CD4-positive, CD25-positive, alpha-beta regulatory T cell (primary cell): ENCODE measurements around the gene KCTD7. TPM values are rescaled to one million over a fixed set of nuclear protein-coding genes. Genes with fewer than 3 reads are reported as not detected.
"Not testable (repeated sequence)": the region's sequence is repeated elsewhere in the genome, so short reads cannot be mapped to it uniquely, and the experiment has no call there.

Source experiments
- ATAC-seq, 2 donors: fragments of 150-1000 bp; cut with Tn5 transposase; one replicate each; pipeline ENCODE4 v1.10.0; 2021; ENCODE audit warnings: low read depth in 2 of 2, moderate number of reproducible peaks in 2 of 2, moderate library complexity in 1 of 2
- DNase-seq, 3 donors: peaks; one replicate each; pipeline versions ENCODE4 v3.0.0 to v3.0.0-alpha.2; 2012 to 2022; ENCODE audit warnings: mixed read lengths in 1 of 3
- H3K27ac ChIP-seq: one replicate; pipeline ENCODE4 v1.7.0; 2013; ENCODE audit warnings: mild to moderate bottlenecking, low read length; ENCODE audit not compliant: insufficient read depth, poor library complexity, severe bottlenecking
- H3K27me3 ChIP-seq: one replicate; pipeline ENCODE4 v1.7.0; 2013; ENCODE audit warnings: low read length; ENCODE audit not compliant: control insufficient read depth, insufficient read depth
- H3K36me3 ChIP-seq: one replicate; pipeline ENCODE4 v1.7.0; 2013; ENCODE audit warnings: mild to moderate bottlenecking, low read length, moderate library complexity; ENCODE audit not compliant: control insufficient read depth, insufficient read depth
- H3K4me1 ChIP-seq: 2 replicates; pipeline ENCODE4 v1.7.0; 2013; ENCODE audit warnings: mild to moderate bottlenecking, low read length; ENCODE audit not compliant: insufficient read depth, control insufficient read depth, poor library complexity, severe bottlenecking
- H3K4me3 ChIP-seq: one replicate; pipeline ENCODE4 v1.7.0; 2013; ENCODE audit warnings: low read depth, mild to moderate bottlenecking, low read length, moderate library complexity
- H3K9me3 ChIP-seq, 2 experiments: 1 replicate in 1 of 2; 2 replicates in 1 of 2; pipeline ENCODE4 v1.7.0; 2013; ENCODE audit warnings: low read length in 2 of 2, mild to moderate bottlenecking in 1 of 2, moderate library complexity in 1 of 2; ENCODE audit not compliant: control insufficient read depth in 2 of 2
- H3K27ac Mint-ChIP-seq, 3 donors: one replicate each; pipeline ENCODE4 v1.8.0; 2020 to 2022; ENCODE audit warnings: mild to moderate bottlenecking in 3 of 3, mixed read lengths in 3 of 3, moderate library complexity in 2 of 3
- H3K27me3 Mint-ChIP-seq: one replicate; pipeline ENCODE4 v1.8.0; 2022; ENCODE audit warnings: mild to moderate bottlenecking, mixed read lengths
- H3K36me3 Mint-ChIP-seq: one replicate; pipeline ENCODE4 v1.8.0; 2020; ENCODE audit warnings: mixed read lengths
- H3K4me1 Mint-ChIP-seq, 4 donors: one replicate each; pipeline ENCODE4 v1.8.0; 2020 to 2022; ENCODE audit warnings: mixed read lengths in 4 of 4, mild to moderate bottlenecking in 1 of 4
- H3K4me3 Mint-ChIP-seq, 4 donors: one replicate each; pipeline ENCODE4 v1.8.0; 2020 to 2022; ENCODE audit warnings: mild to moderate bottlenecking in 4 of 4, mixed read lengths in 4 of 4, moderate library complexity in 3 of 4
- H3K9me3 Mint-ChIP-seq, 7 donors: one replicate each; pipeline ENCODE4 v1.8.0; 2020 to 2022; ENCODE audit warnings: mixed read lengths in 7 of 7, mild to moderate bottlenecking in 3 of 7, moderate library complexity in 2 of 7
- polyA plus RNA-seq, 4 donors: library from polyadenylated mRNA; unstranded; fragments of 300-500 nt; fragmentation: Illumina TruSeq; gene quantifications; one replicate each; pipeline ENCODE4 v1.2.3, GENCODE V29; 2021
- total RNA-seq: library from RNA; stranded (reverse); gene quantifications from one replicate; pipeline ENCODE4 v1.2.3, GENCODE V29; 2022

The KCTD7 gene
- total and polyA plus RNA-seq, 5 donors from 2014 or later: 13.9 to 36.0 (median 17.5) TPM

GRCh38 chr7:66635322-66635981, 6.8 kb downstream of the KCTD7 start:
- peaks cover 20 to 46% (median 35%) of the 10 kb centered on the region in 4 donors for H3K4me1 Mint-ChIP-seq
- ATAC-seq: peak; percentile 10 to 15
- H3K36me3 ChIP-seq: peaks cover 56% of the 10 kb centered on the region
- H3K36me3 Mint-ChIP-seq: peaks cover 45% of the 10 kb centered on the region
- H3K4me3 ChIP-seq, DNase-seq, H3K27me3 Mint-ChIP-seq, H3K27ac Mint-ChIP-seq, H3K9me3 Mint-ChIP-seq, H3K27me3 ChIP-seq, H3K27ac ChIP-seq, H3K4me3 Mint-ChIP-seq, H3K9me3 ChIP-seq: not testable (repeated sequence)
- H3K4me1 ChIP-seq: peaks cover 25% of the 10 kb centered on the region

- not testable (repeated sequence) for H3K9me3 Mint-ChIP-seq, H3K27me3 ChIP-seq, H3K27ac ChIP-seq, H3K4me3 ChIP-seq, H3K27ac Mint-ChIP-seq, H3K4me3 Mint-ChIP-seq, H3K27me3 Mint-ChIP-seq, H3K9me3 ChIP-seq
- Histone ChIP-seq H3K4me1 (peaks cover 19% of the 10 kb centered on the region), H3K36me3 (peaks cover 62% of the 10 kb centered on the region)
- DNase-seq: peak in 1 of 3 donors; percentile 49
- Mint-ChIP-seq H3K36me3 (peaks cover 46% of the 10 kb centered on the region), H3K4me1 (peaks cover 14 to 41% (median 29%) of the 10 kb centered on the region in 4 donors)
- peak; percentile 79 to 83 for ATAC-seq
Observed at GRCh38 chr7:66635982-66636546, 7.4 kb downstream of the KCTD7 start.

- Mint-ChIP-seq H3K36me3 (peaks cover 41% of the 10 kb centered on the region), H3K9me3 (no peaks in the 10 kb centered on the region), H3K27ac (peak overlapping the region in 1 of 3 donors; percentile 9), H3K27me3 (no peaks in the 10 kb centered on the region), H3K4me1 (peaks cover 6 to 21% (median 13%) of the 10 kb centered on the region in 4 donors), H3K4me3 (no peak overlapping the region)
- ATAC-seq (no peak), DNase-seq (no peak)
- Histone ChIP-seq H3K4me1 (peaks cover 4% of the 10 kb centered on the region), H3K36me3 (peaks cover 81% of the 10 kb centered on the region), H3K27ac (no peak overlapping the region), H3K4me3 (no peak overlapping the region), H3K27me3 (no peaks in the 10 kb centered on the region), H3K9me3 (no peaks in the 10 kb centered on the region)
Observed at GRCh38 chr7:66638309-66639099, 9.8 kb downstream of the KCTD7 start.

- Mint-ChIP-seq H3K27ac (no peak overlapping the region), H3K4me1 (peaks cover 5 to 21% (median 7%) of the 10 kb centered on the region in 4 donors)
- ATAC-seq: no peak
Observed at GRCh38 chr7:66639773-66640172, 11.1 kb downstream of the KCTD7 start.

DNA sequence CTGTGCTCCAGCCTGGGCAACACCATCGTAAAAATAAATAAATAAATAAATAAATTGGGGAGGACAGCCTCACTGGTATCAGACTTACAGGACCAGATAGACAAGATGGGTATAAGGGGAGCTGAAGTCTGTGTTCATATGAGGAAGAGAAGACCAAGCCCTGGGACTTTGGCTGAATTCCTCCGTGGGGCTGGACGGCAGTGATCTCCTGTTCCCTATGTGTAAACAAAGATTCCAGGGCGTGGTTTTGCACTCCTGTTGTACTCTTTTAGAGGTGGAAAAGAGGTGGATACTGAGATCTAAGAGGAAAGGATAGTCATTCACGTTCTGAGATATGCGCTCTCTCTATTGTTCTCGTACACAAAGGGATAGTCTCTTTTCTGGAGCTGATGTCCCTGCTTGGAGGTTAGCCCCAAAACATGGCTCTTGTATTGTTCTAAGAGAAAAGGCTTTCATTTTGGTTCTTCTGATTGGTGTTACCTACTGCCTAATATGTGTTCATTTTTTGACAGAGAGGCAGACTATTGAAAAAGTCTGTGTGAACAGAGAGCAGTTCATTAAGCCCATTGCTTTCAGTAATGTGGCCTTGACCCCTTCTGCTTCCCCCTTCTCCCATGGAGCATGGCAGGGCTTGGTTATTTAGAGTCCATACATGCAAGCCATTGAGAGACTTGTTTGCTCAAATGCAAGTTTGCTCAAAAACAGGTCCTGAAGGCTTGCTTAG, 12.3 kb downstream of the KCTD7 start:
- no peak overlapping the region for H3K27ac Mint-ChIP-seq
- Histone ChIP-seq H3K4me3 (no peak overlapping the region), H3K36me3 (peaks cover 77% of the 10 kb centered on the region), H3K27me3 (no peaks in the 10 kb centered on the region), H3K9me3 (no peaks in the 10 kb centered on the region), H3K4me1 (peaks cover 3% of the 10 kb centered on the region), H3K27ac (no peak overlapping the region)
- peaks cover 46% of the 10 kb centered on the region for H3K36me3 Mint-ChIP-seq
- peaks cover 6 to 18% (median 7%) of the 10 kb centered on the region in 4 donors for H3K4me1 Mint-ChIP-seq
- no peaks in the 10 kb centered on the region for H3K27me3 Mint-ChIP-seq
- ATAC-seq: no peak
- no peak overlapping the region for H3K4me3 Mint-ChIP-seq
- no peaks in the 10 kb centered on the region for H3K9me3 Mint-ChIP-seq
- no peak for DNase-seq

More at GRCh38 chr7:66639773-66640172, 11.1 kb downstream of the KCTD7 start:
- Mint-ChIP-seq H3K4me3 (no peak overlapping the region), H3K9me3 (no peaks in the 10 kb centered on the region), H3K36me3 (peaks cover 40% of the 10 kb centered on the region), H3K27me3 (no peaks in the 10 kb centered on the region)
- Histone ChIP-seq H3K27me3 (no peaks in the 10 kb centered on the region), H3K4me1 (peaks cover 4% of the 10 kb centered on the region), H3K9me3 (no peaks in the 10 kb centered on the region), H3K4me3 (no peak overlapping the region), H3K27ac (no peak overlapping the region), H3K36me3 (peaks cover 81% of the 10 kb centered on the region)
- DNase-seq: no peak

- H3K27ac Mint-ChIP-seq: no peak overlapping the region
- no peaks in the 10 kb centered on the region for H3K27me3 Mint-ChIP-seq
- Histone ChIP-seq H3K27me3 (no peaks in the 10 kb centered on the region), H3K27ac (no peak overlapping the region), H3K9me3 (no peaks in the 10 kb centered on the region), H3K4me1 (no peaks in the 10 kb centered on the region), H3K4me3 (no peak overlapping the region), H3K36me3 (peaks cover 77% of the 10 kb centered on the region)
- DNase-seq (no peak), ATAC-seq (no peak)
- H3K4me3 Mint-ChIP-seq: no peak overlapping the region
- H3K36me3 Mint-ChIP-seq: peaks cover 46% of the 10 kb centered on the region
- no peaks in the 10 kb centered on the region for H3K9me3 Mint-ChIP-seq
- H3K4me1 Mint-ChIP-seq: peaks cover 4 to 14% (median 6%) of the 10 kb centered on the region in 4 donors
Observed at GRCh38 chr7:66641526-66641871, 12.8 kb downstream of the KCTD7 start.

GRCh38 chr7:66642186-66642585, 13.5 kb downstream of the KCTD7 start:
- peaks cover 53% of the 10 kb centered on the region for H3K36me3 Mint-ChIP-seq
- H3K4me1 Mint-ChIP-seq: peaks cover 4 to 14% (median 6%) of the 10 kb centered on the region in 4 donors
- H3K27ac Mint-ChIP-seq: no peak overlapping the region

More at GRCh38 chr7:66642186-66642585, 13.5 kb downstream of the KCTD7 start:
- ATAC-seq (no peak), DNase-seq (no peak)
- no peaks in the 10 kb centered on the region for H3K27me3 ChIP-seq
- Mint-ChIP-seq H3K4me3 (no peak overlapping the region), H3K9me3 (no peaks in the 10 kb centered on the region), H3K27me3 (no peaks in the 10 kb centered on the region)
- no peak overlapping the region for H3K4me3 ChIP-seq
- H3K36me3 ChIP-seq: peaks cover 76% of the 10 kb centered on the region
- no peak overlapping the region for H3K27ac ChIP-seq
- H3K9me3 ChIP-seq: no peaks in the 10 kb centered on the region
- no peaks in the 10 kb centered on the region for H3K4me1 ChIP-seq
